Activated T-cell treated with anti-CD3 and anti-CD28 coated beads, Interleukin-2, amount 50 U/mL, for 48 hours (primary cell): ENCODE measurements around the gene TXNDC17.
A peak's percentile ranks its signal among the peaks of the same experiment; 100 is the strongest.
"Not testable (repeated sequence)": the region's sequence is repeated elsewhere in the genome, so short reads cannot be mapped to it uniquely, and the experiment has no call there.

Experiments used
- DNase-seq, 2 experiments: peaks; one replicate each; pipeline ENCODE4 v3.0.0-alpha.2; 2020

TXNDC17 gene

GRCh38 chr17:6638046-6638908 is 2.6 kb upstream of the TXNDC17 start:
- DNase-seq: no peak

GRCh38 chr17:6639014-6639585 is 1.8 kb upstream of the TXNDC17 start:
- peak in 1 of 2 experiments; percentile 29 for DNase-seq

DNA sequence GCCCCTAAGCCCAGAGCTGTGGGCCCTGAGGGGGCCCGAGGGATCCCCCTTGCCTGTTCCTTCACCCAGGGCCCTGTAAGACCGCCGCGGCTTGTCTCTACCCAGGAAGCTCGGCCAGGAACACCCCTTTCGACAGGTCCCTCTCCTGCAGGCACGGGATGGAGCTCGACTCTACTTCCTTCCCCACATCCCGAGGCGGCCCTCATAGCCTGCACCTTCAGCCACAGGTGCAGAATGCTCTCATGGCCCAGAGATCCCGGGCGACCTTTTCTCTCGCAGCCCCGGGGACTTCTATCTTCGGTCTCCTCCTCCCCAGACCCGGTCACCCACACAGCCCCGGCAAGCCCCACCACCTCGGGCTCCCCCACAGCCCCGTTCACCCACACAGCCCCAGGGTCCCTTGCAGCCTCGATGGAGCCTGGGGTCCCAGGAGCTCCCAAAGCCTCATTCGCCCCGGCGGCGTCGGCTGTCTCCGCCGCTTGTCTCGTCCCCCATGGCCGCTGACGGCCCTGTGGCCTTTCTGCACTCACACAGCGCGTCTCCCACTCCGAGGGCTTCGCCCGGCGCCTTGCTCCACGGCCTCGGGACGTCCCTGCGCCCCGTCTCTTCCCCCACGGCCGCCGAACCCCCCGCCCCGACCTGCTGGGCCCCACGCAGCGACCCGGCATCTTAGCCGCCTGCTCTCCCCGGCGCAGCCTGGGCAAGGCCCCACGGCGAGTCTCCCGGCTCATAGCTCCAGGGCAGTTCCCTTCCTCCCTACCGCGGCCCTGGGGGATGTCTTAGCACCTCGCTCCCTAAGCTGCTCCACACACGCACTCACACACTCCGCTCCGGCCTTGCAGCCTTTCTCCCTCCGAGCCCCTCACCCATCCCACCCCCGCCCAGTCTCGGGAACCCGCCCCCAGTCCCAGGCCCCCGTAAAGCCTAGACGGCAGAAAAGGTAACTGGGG is 999 bp upstream of the TXNDC17 start:
- DNase-seq: peak in 1 of 2 experiments; percentile 38

DNA sequence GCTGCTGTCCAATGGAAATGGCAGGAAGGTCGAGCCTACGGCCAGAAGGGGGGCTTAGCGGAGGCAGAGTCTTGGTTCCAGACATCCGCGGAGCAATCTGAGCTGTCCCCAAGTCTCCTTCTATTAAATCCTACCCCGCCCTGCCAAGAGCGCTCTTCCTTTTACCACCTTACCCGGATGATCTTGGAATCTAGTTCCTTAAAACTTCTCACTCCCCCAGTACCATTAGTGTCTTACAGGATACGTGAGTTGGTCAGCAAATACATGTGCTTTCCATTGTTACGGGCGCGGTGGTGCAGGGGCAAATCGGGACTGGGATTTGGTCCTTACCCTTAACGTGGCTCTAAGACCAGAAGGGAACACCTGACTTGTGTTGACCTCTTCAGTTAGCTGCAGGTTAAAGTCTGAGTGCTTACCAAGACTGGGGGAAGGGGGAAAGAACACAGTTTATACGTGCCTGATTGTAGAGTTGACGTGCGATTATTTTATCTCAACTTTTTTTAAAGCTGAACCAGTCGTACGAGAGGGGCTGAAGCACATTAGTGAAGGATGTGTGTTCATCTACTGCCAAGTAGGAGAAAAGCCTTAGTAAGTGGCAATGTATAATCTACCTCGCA is 495 bp downstream of the TXNDC17 start:
- DNase-seq: peak in 1 of 2 experiments; percentile 43

GRCh38 chr17:6642592-6642991 is 1.7 kb downstream of the TXNDC17 start:
- DNase-seq: no peak

DNA sequence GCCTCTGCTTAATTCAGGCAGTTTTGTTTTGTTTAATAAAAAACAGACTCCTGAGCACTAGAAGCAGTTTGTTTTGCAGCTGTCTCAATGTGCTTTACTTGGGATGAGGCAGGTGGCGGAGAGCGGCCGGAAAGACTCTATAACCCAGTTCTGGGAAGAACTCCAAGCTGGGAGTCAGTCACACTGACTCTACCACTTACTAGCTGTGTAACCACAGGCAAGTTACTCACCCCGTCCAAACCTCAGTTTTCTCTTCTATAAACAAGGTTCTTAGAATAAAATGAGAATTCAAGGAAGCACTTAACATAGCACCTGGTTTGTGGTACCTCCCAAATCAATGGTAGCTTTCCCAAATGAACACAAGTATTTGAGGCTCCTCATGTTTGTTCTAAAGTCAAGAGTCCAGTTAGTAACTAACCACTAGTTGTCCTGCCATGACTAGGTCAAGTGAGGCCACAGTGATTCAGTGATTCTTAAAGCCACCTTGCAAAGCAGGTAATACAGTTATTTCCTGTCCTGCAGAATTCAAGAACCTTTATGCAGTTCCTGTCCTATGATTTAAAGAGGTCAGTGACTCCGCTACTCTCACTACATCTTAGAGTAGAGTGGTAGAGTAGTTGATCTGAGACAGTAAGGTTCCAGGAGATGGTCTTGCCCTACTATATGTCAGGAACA is 2.7 kb downstream of the TXNDC17 start:
- DNase-seq: peak in 1 of 2 experiments; percentile 23

GRCh38 chr17:6648181-6648580 is 7.3 kb downstream of the TXNDC17 start:
- DNase-seq: no peak

GRCh38 chr17:6651354-6651918 is 10.6 kb downstream of the TXNDC17 start, which contains the start of the genes C17orf100 and MED31:
Gene C17orf100, plus strand, starts transcription at chr17:6651762. Its CDS starts 152 bp downstream, at chr17:6651914.
Gene MED31, minus strand, starts transcription at chr17:6651605. Its CDS starts 77 bp downstream, at chr17:6651528.
- DNase-seq: peak; percentile 96 to 97

DNA sequence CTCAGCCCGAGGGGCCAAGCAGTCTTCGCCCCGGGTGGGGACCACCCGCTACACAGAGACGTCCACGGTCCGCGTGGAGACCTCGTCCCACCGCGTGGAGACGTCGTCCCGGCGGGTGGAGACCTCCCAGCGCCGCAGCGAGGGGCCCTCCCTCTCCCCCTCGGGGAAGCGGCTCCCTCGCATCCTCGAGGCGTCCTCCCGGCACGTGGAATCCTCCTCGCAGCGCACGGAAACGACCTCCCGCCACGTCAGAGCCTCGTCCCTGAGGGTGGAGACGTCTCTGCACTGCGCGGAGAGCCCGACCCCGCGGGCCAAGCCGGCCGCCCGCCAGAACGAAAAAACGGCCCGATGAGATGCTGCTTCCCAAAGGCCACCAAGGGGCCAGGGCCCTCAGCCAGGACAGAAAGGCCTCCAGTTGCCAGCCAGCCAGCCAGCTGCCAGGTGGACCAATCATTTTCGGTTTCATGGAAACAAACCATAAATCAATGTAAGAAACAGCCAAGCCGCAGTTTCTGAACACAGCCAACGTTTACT is 11.1 kb downstream of the TXNDC17 start:
- peak in 1 of 2 experiments; percentile 44 for DNase-seq

GRCh38 chr17:6654841-6655731 is 14.2 kb downstream of the TXNDC17 start:
- DNase-seq: no peak

- DNase-seq: not testable (repeated sequence)
Observed at GRCh38 chr17:6655732-6656361, 15.0 kb downstream of the TXNDC17 start.

DNA sequence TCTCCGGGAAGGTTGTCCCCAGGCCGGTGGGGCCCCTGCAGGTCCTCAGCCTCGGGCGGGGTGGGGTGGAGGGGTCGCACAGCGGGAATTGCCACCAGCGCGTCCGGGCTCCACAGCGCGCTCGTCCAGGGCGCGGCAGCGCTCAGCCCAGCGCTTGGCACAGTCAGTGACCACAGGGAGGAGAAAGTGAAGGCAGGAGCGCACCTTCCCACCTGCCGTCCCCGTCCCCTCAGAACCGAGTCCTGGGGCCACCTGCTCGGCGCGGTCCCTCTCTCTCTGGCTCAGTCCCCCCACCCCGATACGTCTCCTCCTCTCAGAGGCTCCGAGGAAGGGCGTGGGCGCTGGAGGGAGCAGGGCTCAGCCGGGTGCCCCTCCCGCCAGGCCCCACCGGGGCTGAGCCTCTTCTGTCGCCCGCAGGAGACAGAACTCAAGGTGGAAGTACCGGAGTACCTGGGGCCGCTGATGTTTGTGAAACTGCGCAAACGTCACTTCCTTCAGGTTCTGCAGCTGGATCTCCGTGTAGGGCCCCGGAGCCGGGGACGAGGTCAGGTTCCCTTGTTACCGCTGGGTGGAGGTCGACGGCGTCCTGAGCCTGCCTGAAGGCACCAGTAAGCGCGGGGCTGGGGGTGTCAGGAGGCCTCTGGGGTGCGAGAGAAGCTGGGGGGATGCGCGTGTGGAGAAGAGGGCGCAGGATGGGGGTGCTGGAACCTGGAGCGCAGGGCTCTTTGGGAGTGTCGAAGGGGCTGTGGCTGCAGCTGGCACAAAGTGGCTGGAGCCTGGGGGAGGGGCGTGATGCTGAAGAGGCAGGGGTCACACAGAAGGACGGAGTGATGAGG is 16.2 kb downstream of the TXNDC17 start:
- DNase-seq: peak; percentile 68 to 73

DNA sequence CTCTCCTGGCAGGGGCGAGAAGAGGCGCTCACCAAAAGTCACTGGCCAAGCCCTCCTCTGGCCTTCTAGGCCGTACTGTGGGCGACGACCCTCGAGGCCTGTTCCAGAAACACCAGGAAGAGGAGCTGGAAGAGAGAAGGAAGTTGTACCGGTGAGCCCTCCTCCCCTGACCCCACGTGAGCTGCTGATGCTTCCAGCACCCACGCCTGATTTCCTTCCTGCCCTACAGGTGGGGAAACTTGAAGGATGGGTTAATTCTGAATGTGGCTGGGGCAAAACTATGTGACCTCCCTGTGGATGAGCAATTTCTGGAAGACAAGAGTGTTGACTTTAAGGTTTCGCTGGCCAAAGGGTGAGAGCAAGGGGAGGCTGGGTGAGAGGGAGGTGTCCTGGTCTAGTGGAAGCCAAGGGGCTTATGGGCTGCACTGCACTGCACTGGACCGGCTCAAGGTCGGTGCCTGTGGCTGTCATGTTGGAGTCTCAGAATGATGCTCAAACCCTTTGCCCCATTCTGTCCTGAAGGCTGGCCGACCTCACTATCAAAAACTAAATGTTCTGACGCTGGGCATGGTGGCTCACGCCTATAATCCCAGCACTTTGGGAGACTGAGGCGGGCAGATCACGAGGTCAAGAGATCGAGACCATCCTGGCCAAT is 16.9 kb downstream of the TXNDC17 start:
- DNase-seq: no peak

DNA sequence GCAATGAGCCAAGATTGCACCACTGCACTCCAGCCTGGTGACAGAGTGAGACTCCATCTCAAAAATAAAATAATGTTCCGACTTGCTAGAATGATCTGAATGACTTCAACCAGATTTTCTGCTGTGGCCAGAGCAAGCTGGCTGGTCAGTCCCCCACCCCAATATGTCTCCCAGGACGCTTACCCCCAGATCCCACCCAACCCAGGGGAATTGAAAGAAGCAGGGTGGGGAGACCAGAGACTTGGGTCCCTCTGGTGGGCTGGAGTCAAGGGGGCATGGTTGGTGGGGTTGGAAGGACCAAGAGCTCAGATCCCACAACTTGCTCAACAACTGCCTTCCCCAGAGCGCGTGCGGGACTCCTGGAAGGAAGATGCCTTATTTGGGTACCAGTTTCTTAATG is 17.6 kb downstream of the TXNDC17 start:
- not testable (repeated sequence) for DNase-seq

DNA sequence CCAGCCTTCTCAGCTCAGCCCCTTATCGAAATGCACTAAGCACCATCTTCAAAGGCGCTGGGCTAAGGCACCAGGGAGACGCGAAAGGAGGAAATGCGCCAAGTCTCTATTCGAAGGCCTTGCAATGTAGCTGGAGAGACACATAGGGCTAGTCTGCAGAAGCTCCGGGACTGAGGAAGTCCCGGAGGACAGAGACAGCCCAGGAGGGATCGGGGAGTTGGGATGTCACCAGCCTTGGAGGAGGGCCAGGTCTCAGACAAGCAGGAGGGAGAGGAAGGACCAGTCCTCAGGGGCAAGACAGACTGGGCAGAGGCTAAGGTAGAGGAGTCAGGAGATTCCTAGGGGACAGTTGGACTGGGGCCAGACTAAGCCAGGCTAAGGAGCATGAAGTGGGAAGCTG is 19.2 kb downstream of the TXNDC17 start:
- no peak for DNase-seq

- DNase-seq: peak; percentile 43 to 45
Observed at GRCh38 chr17:6660805-6661463, 20.1 kb downstream of the TXNDC17 start.

DNA sequence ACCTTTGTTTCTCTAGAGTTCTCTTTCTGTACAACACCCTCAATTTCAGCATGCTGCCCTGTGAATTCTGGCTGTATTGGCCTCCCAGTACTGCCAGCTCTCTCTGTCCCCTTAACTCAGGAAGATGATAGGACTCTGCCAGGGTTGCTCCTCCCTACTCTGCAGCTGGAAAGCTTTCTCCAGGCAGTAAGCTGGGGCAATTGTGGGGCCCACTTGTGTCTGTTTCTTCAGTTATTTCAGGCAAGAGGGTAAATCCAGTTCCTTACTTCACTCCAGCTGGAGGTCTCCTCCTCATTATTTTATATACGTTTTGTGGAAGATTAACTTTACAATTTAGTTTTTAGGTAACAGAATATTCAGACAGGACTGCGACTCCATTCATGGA is 20.6 kb downstream of the TXNDC17 start:
- no peak for DNase-seq

DNA sequence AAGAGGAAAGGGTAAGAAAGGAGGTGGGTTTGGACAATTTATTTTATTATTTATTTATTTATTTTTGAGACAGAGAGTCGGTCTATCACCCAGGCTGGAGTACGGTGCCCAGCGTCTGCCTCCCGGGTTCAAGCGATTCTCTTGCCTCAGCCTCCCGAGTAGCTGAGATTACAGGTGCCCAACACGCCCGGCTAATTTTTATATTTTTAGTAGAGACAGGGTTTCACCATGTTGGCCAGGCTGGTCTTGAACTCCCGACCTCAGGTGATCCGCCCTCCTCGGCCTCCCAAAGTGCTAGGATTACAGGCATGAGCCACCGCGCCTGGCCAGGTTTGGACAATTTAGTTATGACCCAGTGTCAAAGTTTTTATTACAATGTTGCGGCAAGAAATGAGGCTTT is 22.3 kb downstream of the TXNDC17 start:
- not testable (repeated sequence) for DNase-seq
